ENCODE measurements around the gene PRELP.

Gene PRELP

DNA sequence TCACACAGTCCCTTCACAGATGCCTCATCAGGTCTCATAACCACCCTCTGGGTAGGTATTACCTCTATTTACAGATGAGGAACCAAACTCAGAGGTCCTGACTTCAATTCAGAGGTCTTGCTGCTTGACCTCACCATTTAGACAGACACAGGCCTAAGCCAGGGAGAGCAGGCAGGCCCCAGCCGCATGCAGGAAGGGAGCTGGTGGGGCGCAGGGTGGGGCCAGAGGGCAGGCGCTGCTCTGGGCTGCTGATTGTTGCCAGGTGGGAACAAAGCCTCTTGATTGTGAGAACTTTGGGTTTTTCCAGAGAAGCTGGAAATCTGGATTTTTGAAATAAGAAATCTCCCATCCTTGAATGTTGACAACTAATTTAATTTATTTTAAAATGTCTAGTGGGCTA lies 19.9 kb upstream of the PRELP start:
- peaks cover 21% of the 10 kb centered on the region for H3K4me1 Mint-ChIP-seq
- no peak for TF ChIP-seq CTCF (IDR thresholded peaks at IDR 0.05; ENCODE audit: unreplicated experiment in 3 of 3)
- peak overlapping the region; percentile 30 to 79 (median 74) for H3K27ac Mint-ChIP-seq
- H3K27me3 Mint-ChIP-seq (ENCODE audit: low read depth), result peaks cover 7% of the 10 kb centered on the region
- peak overlapping the region in 1 of 3 experiments; percentile 21 for H3K4me3 Mint-ChIP-seq
- no peaks in the 10 kb centered on the region for H3K36me3 Mint-ChIP-seq (ENCODE audit: low read depth)
- H3K9me3 Mint-ChIP-seq, result no peaks in the 10 kb centered on the region

- no peaks in the 10 kb centered on the region for H3K36me3 Mint-ChIP-seq (ENCODE audit: low read depth)
- no peak for TF ChIP-seq CTCF (IDR thresholded peaks at IDR 0.05; ENCODE audit: unreplicated experiment in 3 of 3)
- H3K27me3 Mint-ChIP-seq (ENCODE audit: low read depth), result peaks cover 7% of the 10 kb centered on the region
- H3K27ac Mint-ChIP-seq, result peak overlapping the region in 1 of 3 experiments; percentile 1
- no peaks in the 10 kb centered on the region for H3K9me3 Mint-ChIP-seq
- H3K4me3 Mint-ChIP-seq, result no peak overlapping the region
- H3K4me1 Mint-ChIP-seq, result peaks cover 15% of the 10 kb centered on the region
Measured at GRCh38 chr1:203456577-203456976, 19.0 kb upstream of the PRELP start.

DNA sequence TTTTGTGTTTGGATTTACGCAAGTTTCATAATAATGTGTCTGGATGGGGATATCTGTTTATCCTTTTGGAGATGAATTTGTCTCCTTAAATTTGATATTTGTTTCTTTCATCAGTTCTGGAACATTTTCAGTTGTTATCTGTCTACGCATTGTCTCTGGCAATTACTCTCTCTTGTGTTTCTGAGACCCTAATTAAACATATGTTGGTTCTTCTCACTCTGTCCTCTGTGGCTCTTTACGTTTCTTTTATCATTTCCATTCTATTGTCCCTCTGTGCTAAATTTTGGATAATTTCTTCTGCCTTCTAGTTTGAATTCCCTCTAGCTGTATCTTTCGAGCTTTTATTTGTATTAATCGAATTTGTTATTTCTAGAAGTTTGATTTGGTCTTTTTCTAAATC lies 17.5 kb upstream of the PRELP start:
- no peak for TF ChIP-seq CTCF (IDR thresholded peaks at IDR 0.05; ENCODE audit: unreplicated experiment in 3 of 3)
- Mint-ChIP-seq H3K4me3 (no peak overlapping the region), H3K9me3 (no peaks in the 10 kb centered on the region), H3K4me1 (peaks cover 15% of the 10 kb centered on the region), H3K36me3 (ENCODE audit: low read depth) (no peaks in the 10 kb centered on the region), H3K27me3 (ENCODE audit: low read depth) (peaks cover 10% of the 10 kb centered on the region), H3K27ac (no peak overlapping the region)

DNA sequence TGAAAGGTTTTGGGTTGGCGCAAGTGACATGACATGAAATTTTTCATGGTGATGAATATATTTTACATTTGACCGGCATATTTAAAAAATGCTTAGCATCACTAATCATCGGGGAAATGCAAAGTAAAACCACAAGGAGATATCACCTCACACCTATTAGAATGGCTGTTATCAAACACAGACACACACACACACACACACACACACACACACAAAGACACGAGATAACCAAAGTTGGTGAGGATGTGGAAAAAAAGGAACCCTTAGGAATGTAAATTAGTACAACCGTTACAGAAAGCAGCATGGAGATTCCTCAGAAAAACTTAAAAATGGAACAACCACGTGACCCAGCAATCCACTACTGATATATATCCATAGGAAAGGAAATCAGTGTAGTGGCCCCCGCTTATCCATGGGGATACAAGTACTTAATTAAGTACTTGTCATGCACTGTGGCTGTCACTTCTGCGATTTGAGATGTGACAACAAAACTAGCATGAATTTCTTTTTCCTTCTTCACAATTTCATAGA lies 15.9 kb upstream of the PRELP start:
- no peak for TF ChIP-seq CTCF (IDR thresholded peaks at IDR 0.05; ENCODE audit: unreplicated experiment in 3 of 3)
- Mint-ChIP-seq H3K36me3 (ENCODE audit: low read depth) (no peaks in the 10 kb centered on the region), H3K27me3 (ENCODE audit: low read depth) (peaks cover 8% of the 10 kb centered on the region), H3K27ac (peak overlapping the region in 1 of 3 experiments; percentile 26), H3K4me1 (peaks cover 30% of the 10 kb centered on the region), H3K4me3 (no peak overlapping the region), H3K9me3 (no peaks in the 10 kb centered on the region)

DNA sequence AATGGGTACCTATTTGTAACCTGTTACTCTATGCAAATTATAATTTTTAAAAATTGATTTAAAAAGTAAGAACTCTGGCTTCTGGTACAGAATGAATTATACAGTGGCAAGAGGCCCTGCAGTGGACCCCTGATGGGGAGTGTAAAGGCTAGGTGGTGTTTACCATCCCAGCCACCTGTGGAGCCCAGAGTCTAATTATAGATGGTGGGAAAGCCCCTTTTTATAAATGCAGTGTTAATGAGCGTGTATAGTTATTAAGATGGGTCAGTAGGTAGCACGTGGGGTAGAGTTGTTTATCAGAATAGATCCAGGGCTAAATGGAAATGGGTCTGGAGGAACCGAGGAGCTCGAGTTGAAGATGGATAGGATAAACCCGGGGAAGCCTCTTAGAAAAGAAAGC lies 13.9 kb upstream of the PRELP start:
- Mint-ChIP-seq H3K4me1 (peaks cover 48% of the 10 kb centered on the region), H3K36me3 (ENCODE audit: low read depth) (no peaks in the 10 kb centered on the region), H3K27ac (peak overlapping the region; percentile 34 to 85 (median 76)), H3K4me3 (no peak overlapping the region), H3K27me3 (ENCODE audit: low read depth) (peaks cover 5% of the 10 kb centered on the region), H3K9me3 (no peaks in the 10 kb centered on the region)
- no peak for TF ChIP-seq CTCF (IDR thresholded peaks at IDR 0.05; ENCODE audit: unreplicated experiment in 3 of 3)

GRCh38 chr1:203462143-203462542 lies 13.5 kb upstream of the PRELP start:
- Mint-ChIP-seq H3K27ac (peak overlapping the region; percentile 34 to 87 (median 85)), H3K36me3 (ENCODE audit: low read depth) (no peaks in the 10 kb centered on the region), H3K27me3 (ENCODE audit: low read depth) (peaks cover 5% of the 10 kb centered on the region), H3K9me3 (no peaks in the 10 kb centered on the region), H3K4me1 (peaks cover 52% of the 10 kb centered on the region), H3K4me3 (no peak overlapping the region)
- no peak for TF ChIP-seq CTCF (IDR thresholded peaks at IDR 0.05; ENCODE audit: unreplicated experiment in 3 of 3)

Measured in nephron (organoid).